LNCaP clone FGC (cell line): ENCODE data around the gene NEDD1.

ENCODE experiments used
- DNase-seq: peaks from one replicate; pipeline ENCODE4 v3.0.0-alpha.2; 2011; ENCODE audit warnings: low read depth
- H3K4me3 ChIP-seq: 2 replicates; pipeline ENCODE4 v1.5.1; 2011; ENCODE audit warnings: mild to moderate bottlenecking, low read depth, low read length, control low read depth
- CTCF ChIP-seq: IDR thresholded peaks from 2 replicates; pipeline ENCODE4 v1.5.1; 2012; ENCODE audit warnings: mild to moderate bottlenecking; ENCODE audit not compliant: control insufficient read depth, insufficient read depth; ENCODE audit errors: extremely low read depth

NEDD1 gene

GRCh38 chr12:96892104-96892503, 15.0 kb upstream of the NEDD1 start:
- H3K4me3 ChIP-seq, result no peak overlapping the region
- TF ChIP-seq CTCF, result no peak
- DNase-seq, result no peak

GRCh38 chr12:96897421-96897820, 9.6 kb upstream of the NEDD1 start:
- DNase-seq, result no peak
- no peak for TF ChIP-seq CTCF
- H3K4me3 ChIP-seq, result no peak overlapping the region

- no peak for TF ChIP-seq CTCF
- H3K4me3 ChIP-seq, result no peak overlapping the region
- no peak for DNase-seq
These were observed 5.9 kb upstream of the NEDD1 start for GRCh38 chr12:96901175-96901574.

- TF ChIP-seq CTCF, result 0 out of 2 replicates have a peak, but pooled peaks have one; percentile 20
- no peak for DNase-seq
- H3K4me3 ChIP-seq, result no peak overlapping the region
These were observed 5.0 kb upstream of the NEDD1 start for GRCh38 chr12:96902076-96902475.

- no peak for TF ChIP-seq CTCF
- DNase-seq, result no peak
These were observed 584 bp upstream of the NEDD1 start for GRCh38 chr12:96906498-96906848.

GRCh38 chr12:96907671-96908422, 790 bp downstream of the NEDD1 start:
- no peak for DNase-seq
- TF ChIP-seq CTCF, result no peak
- peak overlapping the region; percentile 59 for H3K4me3 ChIP-seq

More at GRCh38 chr12:96906498-96906848, 584 bp upstream of the NEDD1 start:
- H3K4me3 ChIP-seq, result peak overlapping the region; percentile 59

GRCh38 chr12:96908423-96908675, 1.3 kb downstream of the NEDD1 start:
- peak overlapping the region; percentile 59 for H3K4me3 ChIP-seq
- no peak for DNase-seq
- TF ChIP-seq CTCF, result no peak
